ENCODE measurements around the gene ZNF554. TPM values are rescaled to one million over a fixed set of nuclear protein-coding genes. Genes with fewer than 3 reads are reported as not detected.
"Not testable (repeated sequence)": the region's sequence is repeated elsewhere in the genome, so short reads cannot be mapped to it uniquely, and the experiment has no call there.

The ZNF554 gene
- total RNA-seq, 1 experiment from 2014 or later: 3.3 TPM

- ChIA-PET CTCF (no interaction called here), POLR2A (ENCODE audit: unreplicated experiment) (no interaction called here)
- Histone ChIP-seq H3K27me3 (ENCODE audit: insufficient read depth, low read depth) (no peaks in the 10 kb centered on the region), H3K27ac (no peak overlapping the region), H3F3A (ENCODE audit: insufficient read depth, low read depth) (no peaks in the 10 kb centered on the region), H2AFZ (no peak overlapping the region), H3K36me3 (ENCODE audit: low read depth) (no peaks in the 10 kb centered on the region), H3K4me3 (no peak overlapping the region), H3K4me2 (no peak overlapping the region), H3K9me3 (ENCODE audit: insufficient read depth, low read depth) (no peaks in the 10 kb centered on the region), H3K9me2 (ENCODE audit: insufficient read depth) (no peaks in the 10 kb centered on the region), H3K79me2 (ENCODE audit: low read depth) (peaks cover 16% of the 10 kb centered on the region), H4K20me1 (ENCODE audit: insufficient read depth) (no peaks in the 10 kb centered on the region), H3K4me1 (replicated peaks; ENCODE audit: insufficient read depth) (no peaks in the 10 kb centered on the region)
- no peak for DNase-seq
- intact Hi-C loops (cut with micrococcal nuclease; ENCODE audit: unreplicated experiment): no loop called here
- TF ChIP-seq CTCF (conservative IDR thresholded peaks at IDR 0.05) (no peak), EZH2 (IDR thresholded peaks at IDR 0.05; ENCODE audit: low read depth) (no peak)
- no TSS peak for BruUV-seq (replicated peaks)
Observed at GRCh38 chr19:2791440-2791839, 28.2 kb upstream of the ZNF554 start.

GRCh38 chr19:2791876-2792275, 27.8 kb upstream of the ZNF554 start:
- H3K36me3 ChIP-seq (ENCODE audit: low read depth): no peaks in the 10 kb centered on the region
- no peak overlapping the region for H3K4me2 ChIP-seq
- H3K4me3 ChIP-seq: no peak overlapping the region
- ChIA-PET CTCF (no interaction called here), POLR2A (ENCODE audit: unreplicated experiment) (no interaction called here)
- no peak overlapping the region for H3K27ac ChIP-seq
- no peaks in the 10 kb centered on the region for H3K9me3 ChIP-seq (ENCODE audit: insufficient read depth, low read depth)
- H3K27me3 ChIP-seq (ENCODE audit: insufficient read depth, low read depth): no peaks in the 10 kb centered on the region
- no TSS peak for BruUV-seq (replicated peaks)
- DNase-seq: no peak
- H3F3A ChIP-seq (ENCODE audit: insufficient read depth, low read depth): no peaks in the 10 kb centered on the region
- H3K4me1 ChIP-seq (replicated peaks; ENCODE audit: insufficient read depth): no peaks in the 10 kb centered on the region
- intact Hi-C loops (cut with micrococcal nuclease; ENCODE audit: unreplicated experiment): no loop called here
- no peak overlapping the region for H2AFZ ChIP-seq
- H4K20me1 ChIP-seq (ENCODE audit: insufficient read depth): no peaks in the 10 kb centered on the region
- no peaks in the 10 kb centered on the region for H3K9me2 ChIP-seq (ENCODE audit: insufficient read depth)
- no peak for TF ChIP-seq CTCF (conservative IDR thresholded peaks at IDR 0.05)
- no peak for TF ChIP-seq EZH2 (IDR thresholded peaks at IDR 0.05; ENCODE audit: low read depth)
- peaks cover 13% of the 10 kb centered on the region for H3K79me2 ChIP-seq (ENCODE audit: low read depth)

- H3K9me3 ChIP-seq (ENCODE audit: insufficient read depth, low read depth); H3K27me3 ChIP-seq (ENCODE audit: insufficient read depth, low read depth); intact Hi-C loops (cut with micrococcal nuclease; ENCODE audit: unreplicated experiment); H3K4me2 ChIP-seq; BruUV-seq (replicated peaks); H3K36me3 ChIP-seq (ENCODE audit: low read depth); H3K79me2 ChIP-seq (ENCODE audit: low read depth); H3K4me3 ChIP-seq; H4K20me1 ChIP-seq (ENCODE audit: insufficient read depth); H2AFZ ChIP-seq; POLR2A ChIA-PET (ENCODE audit: unreplicated experiment); CTCF ChIA-PET; H3K4me1 ChIP-seq (replicated peaks; ENCODE audit: insufficient read depth); H3K27ac ChIP-seq; H3K9me2 ChIP-seq (ENCODE audit: insufficient read depth); H3F3A ChIP-seq (ENCODE audit: insufficient read depth, low read depth); DNase-seq: not testable (repeated sequence)
Observed at GRCh38 chr19:2792666-2793065, 27.0 kb upstream of the ZNF554 start.

GRCh38 chr19:2793126-2793525, 26.5 kb upstream of the ZNF554 start:
- Histone ChIP-seq H4K20me1 (ENCODE audit: insufficient read depth) (no peaks in the 10 kb centered on the region), H3K36me3 (ENCODE audit: low read depth) (no peaks in the 10 kb centered on the region), H3K9me3 (ENCODE audit: insufficient read depth, low read depth) (no peaks in the 10 kb centered on the region), H3K79me2 (ENCODE audit: low read depth) (peaks cover 1% of the 10 kb centered on the region; the same call in 1 of the 2 replicates), H3K27me3 (ENCODE audit: insufficient read depth, low read depth) (no peaks in the 10 kb centered on the region), H3K27ac (no peak overlapping the region), H3K9me2 (ENCODE audit: insufficient read depth) (no peaks in the 10 kb centered on the region), H3K4me3 (no peak overlapping the region), H3K4me1 (replicated peaks; ENCODE audit: insufficient read depth) (no peaks in the 10 kb centered on the region), H2AFZ (no peak overlapping the region), H3F3A (ENCODE audit: insufficient read depth, low read depth) (no peaks in the 10 kb centered on the region), H3K4me2 (no peak overlapping the region)
- intact Hi-C loops (cut with micrococcal nuclease; ENCODE audit: unreplicated experiment): no loop called here
- TF ChIP-seq CTCF (conservative IDR thresholded peaks at IDR 0.05): no peak
- no peak for TF ChIP-seq EZH2 (IDR thresholded peaks at IDR 0.05; ENCODE audit: low read depth)
- BruUV-seq (replicated peaks): no TSS peak
- no peak for DNase-seq
- POLR2A ChIA-PET (ENCODE audit: unreplicated experiment): no interaction called here
- CTCF ChIA-PET: no interaction called here

All from PC-9 (cell line).